CD4-positive, alpha-beta memory T cell (primary cell): ENCODE measurements around the gene CAMK1G. TPM values are rescaled to one million over a fixed set of nuclear protein-coding genes. Genes with fewer than 3 reads are reported as not detected.
A peak's percentile ranks its signal among the peaks of the same experiment; 100 is the strongest.

Source experiments
- CTCF ChIA-PET: fragments of 350-600 bp; sonication (Branson Sonifier 250); formaldehyde crosslinking; loops from one replicate; lab custom pipeline; 2021; ENCODE audit warnings: inconsistent platforms; ENCODE audit not compliant: partially characterized antibody; lab: Charles Lee
- POLR2A ChIA-PET: fragments of 350-600 bp; sonication (Branson Sonifier 250); formaldehyde crosslinking; loops from one replicate; lab custom pipeline; 2021; ENCODE audit not compliant: partially characterized antibody; lab: Charles Lee
- DNase-seq, 5 donors: peaks; one replicate each; pipeline versions ENCODE4 v3.0.0 to v3.0.0-alpha.2; 2020 to 2022; ENCODE audit warnings: mixed read lengths in 1 of 5
- H3K27ac ChIP-seq: one replicate; pipeline ENCODE4 v1.7.0; 2013; ENCODE audit warnings: low read depth, low read length
- H3K27me3 ChIP-seq: 2 replicates; pipeline ENCODE4 v1.7.0; 2013; ENCODE audit warnings: mild to moderate bottlenecking, low read length, moderate library complexity; ENCODE audit not compliant: insufficient read depth
- H3K36me3 ChIP-seq: 2 replicates; pipeline ENCODE4 v1.7.0; 2013; ENCODE audit warnings: mild to moderate bottlenecking, low read length, moderate library complexity; ENCODE audit not compliant: insufficient read depth
- H3K4me1 ChIP-seq: 2 replicates; pipeline ENCODE4 v1.7.0; 2013; ENCODE audit warnings: mild to moderate bottlenecking, low read length, moderate library complexity; ENCODE audit not compliant: insufficient read depth
- H3K4me3 ChIP-seq, 2 donors: one replicate each; pipeline ENCODE4 v1.7.0; 2013; ENCODE audit warnings: low read length in 2 of 2, mild to moderate bottlenecking in 1 of 2
- H3K9me3 ChIP-seq, 2 donors: one replicate each; pipeline ENCODE4 v1.7.0; 2013; ENCODE audit warnings: low read length in 2 of 2, control low read depth in 1 of 2; ENCODE audit not compliant: control insufficient read depth in 1 of 2
- H3K27ac Mint-ChIP-seq, 7 donors: one replicate each; pipeline ENCODE4 v1.8.0; 2020 to 2021; ENCODE audit warnings: mixed read lengths in 7 of 7, mild to moderate bottlenecking in 6 of 7, inconsistent platforms in 3 of 7, moderate library complexity in 3 of 7
- H3K27me3 Mint-ChIP-seq, 2 donors: one replicate each; pipeline ENCODE4 v1.8.0; 2020 to 2021; ENCODE audit warnings: mixed read lengths in 2 of 2
- H3K36me3 Mint-ChIP-seq, 2 donors: one replicate each; pipeline ENCODE4 v1.8.0; 2020 to 2021; ENCODE audit warnings: mixed read lengths in 2 of 2, inconsistent platforms in 1 of 2, mild to moderate bottlenecking in 1 of 2
- H3K4me1 Mint-ChIP-seq, 4 donors: one replicate each; pipeline ENCODE4 v1.8.0; 2020 to 2021; ENCODE audit warnings: mixed read lengths in 4 of 4, mild to moderate bottlenecking in 1 of 4
- H3K4me3 Mint-ChIP-seq, 8 donors: one replicate each; pipeline ENCODE4 v1.8.0; 2020 to 2021; ENCODE audit warnings: mixed read lengths in 8 of 8, mild to moderate bottlenecking in 7 of 8, moderate library complexity in 6 of 8, inconsistent platforms in 3 of 8
- H3K9me3 Mint-ChIP-seq, 8 donors: one replicate each; pipeline ENCODE4 v1.8.0; 2020 to 2021; ENCODE audit warnings: mixed read lengths in 8 of 8, mild to moderate bottlenecking in 5 of 8, inconsistent platforms in 3 of 8, moderate library complexity in 1 of 8
- intact Hi-C: fragments of 100-400 bp; cut with micrococcal nuclease; formaldehyde crosslinking; loops from one replicate; pipeline ENCODE4 v1.15.1; 2023
- polyA plus RNA-seq, 2 donors: library from polyadenylated mRNA; unstranded; fragments of 300-500 nt; fragmentation: Illumina TruSeq; gene quantifications; one replicate each; pipeline ENCODE4 v1.2.3, GENCODE V29; 2021
- total RNA-seq, 2 experiments: library from RNA; stranded (reverse); gene quantifications; one replicate each; pipeline ENCODE4 v1.2.3, GENCODE V29; 2021

The CAMK1G gene
- total and polyA plus RNA-seq, 4 experiments from 2014 or later: not detected

DNA sequence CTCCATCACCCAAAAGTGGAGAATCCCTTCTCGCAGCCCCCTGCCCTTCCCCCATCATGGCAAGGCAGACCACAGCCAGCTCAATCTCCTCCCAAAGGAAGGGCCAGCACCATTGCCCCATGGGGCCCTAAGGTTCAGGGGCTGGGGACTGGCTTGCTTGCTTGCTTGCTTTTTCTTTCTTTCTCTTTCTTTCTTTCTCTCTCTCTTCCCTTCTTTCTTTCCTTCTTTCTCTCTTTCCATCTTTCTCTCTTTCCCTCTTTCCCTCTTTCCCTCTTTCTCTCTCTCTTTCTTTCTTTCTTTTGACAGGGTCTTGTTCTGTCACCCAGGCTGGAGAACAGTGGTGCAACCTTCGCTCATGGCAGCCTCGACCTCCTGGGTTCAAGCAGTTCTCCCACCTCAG lies 38.1 kb upstream of the CAMK1G start:
- intact Hi-C loops: no loop called here
- Histone ChIP-seq H3K36me3 (no peaks in the 10 kb centered on the region), H3K4me3 (no peak overlapping the region), H3K27ac (no peak overlapping the region), H3K4me1 (no peaks in the 10 kb centered on the region), H3K27me3 (no peaks in the 10 kb centered on the region), H3K9me3 (no peaks in the 10 kb centered on the region)
- no peak overlapping the region for H3K27ac Mint-ChIP-seq
- no peaks in the 10 kb centered on the region for H3K36me3 Mint-ChIP-seq
- no peak for DNase-seq
- peaks cover 3 to 10% of the 10 kb centered on the region in 2 donors for H3K27me3 Mint-ChIP-seq
- no peak overlapping the region for H3K4me3 Mint-ChIP-seq
- H3K4me1 Mint-ChIP-seq: peaks cover 0 to 1% (median 0%) of the 10 kb centered on the region in 4 donors
- ChIA-PET POLR2A (no interaction called here), CTCF (no interaction called here)
- H3K9me3 Mint-ChIP-seq: peaks cover 0 to 2% (median 0%) of the 10 kb centered on the region in 8 donors

DNA sequence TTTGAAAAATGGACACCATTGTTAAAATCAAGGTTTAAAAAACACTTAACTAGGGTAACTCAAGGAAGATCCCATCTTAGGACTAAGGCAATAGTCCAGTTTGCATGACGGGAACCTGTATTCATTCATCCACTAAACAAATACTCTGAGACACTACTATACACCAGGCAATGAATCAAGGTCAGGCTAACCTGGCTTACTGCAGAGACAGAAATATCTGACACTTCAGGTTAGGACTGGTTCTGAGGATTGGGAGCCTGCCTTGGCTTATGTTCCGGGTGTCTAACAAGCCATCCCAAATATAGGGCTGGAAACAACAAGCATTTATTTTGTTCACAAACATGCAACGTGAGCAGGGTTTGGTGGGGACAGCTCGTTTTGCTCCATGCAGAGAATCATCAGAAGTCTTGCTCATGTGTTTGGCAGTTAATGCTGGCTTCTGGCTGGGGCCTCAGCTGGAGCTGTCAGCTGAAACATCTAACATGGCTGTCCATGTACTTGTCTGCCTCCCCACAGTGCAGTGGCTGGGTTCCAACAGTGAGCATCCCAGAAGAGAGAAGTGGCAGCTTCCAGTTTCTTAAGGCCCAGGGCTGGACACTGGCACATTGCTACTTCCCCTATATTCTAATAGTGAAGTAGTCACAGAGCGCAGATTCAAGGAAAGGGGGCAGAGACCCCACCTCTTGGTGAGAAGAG lies 37.0 kb upstream of the CAMK1G start:
- ChIA-PET CTCF (interaction anchor here (2.2 kb wide), 1 partner anchor 17 kb away, joined by 5 read pairs; no protein-coding TSS in a partner anchor), POLR2A (no interaction called here)
- Histone ChIP-seq H3K4me1 (no peaks in the 10 kb centered on the region), H3K27ac (no peak overlapping the region), H3K36me3 (no peaks in the 10 kb centered on the region), H3K27me3 (no peaks in the 10 kb centered on the region), H3K4me3 (no peak overlapping the region), H3K9me3 (no peaks in the 10 kb centered on the region)
- no peak overlapping the region for H3K4me3 Mint-ChIP-seq
- peaks cover 0 to 1% (median 0%) of the 10 kb centered on the region in 4 donors for H3K4me1 Mint-ChIP-seq
- H3K27ac Mint-ChIP-seq: peak overlapping the region in 1 of 7 donors; percentile 59
- DNase-seq: no peak
- H3K27me3 Mint-ChIP-seq: peaks cover 3 to 10% of the 10 kb centered on the region in 2 donors
- no peaks in the 10 kb centered on the region for H3K36me3 Mint-ChIP-seq
- intact Hi-C loops: no loop called here
- no peaks in the 10 kb centered on the region for H3K9me3 Mint-ChIP-seq

DNA sequence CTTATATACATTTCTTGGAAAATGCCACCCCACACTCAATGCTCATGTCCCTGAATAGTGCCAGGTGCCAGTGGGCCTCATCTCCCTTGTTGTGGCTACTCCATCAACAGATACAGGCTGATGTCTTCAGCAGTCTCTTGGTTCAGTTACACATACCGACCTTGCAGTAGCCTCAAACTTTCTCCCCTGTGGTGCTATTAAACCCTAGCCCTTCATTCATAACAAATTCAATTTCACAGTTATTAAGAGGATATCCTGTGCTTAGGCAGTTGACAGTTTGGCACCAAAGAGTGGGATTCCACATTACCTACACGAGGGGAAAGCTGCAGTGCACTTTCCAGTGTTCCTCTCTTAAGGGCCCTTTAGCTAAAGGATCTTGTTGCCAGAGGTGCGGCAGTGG lies 35.9 kb upstream of the CAMK1G start:
- no peaks in the 10 kb centered on the region for H3K9me3 Mint-ChIP-seq
- DNase-seq: no peak
- CTCF ChIA-PET: interaction anchor here (2.2 kb wide), 2 partner anchors 16 to 19 kb away, joined by 5 to 7 read pairs; no protein-coding TSS in a partner anchor

DNA sequence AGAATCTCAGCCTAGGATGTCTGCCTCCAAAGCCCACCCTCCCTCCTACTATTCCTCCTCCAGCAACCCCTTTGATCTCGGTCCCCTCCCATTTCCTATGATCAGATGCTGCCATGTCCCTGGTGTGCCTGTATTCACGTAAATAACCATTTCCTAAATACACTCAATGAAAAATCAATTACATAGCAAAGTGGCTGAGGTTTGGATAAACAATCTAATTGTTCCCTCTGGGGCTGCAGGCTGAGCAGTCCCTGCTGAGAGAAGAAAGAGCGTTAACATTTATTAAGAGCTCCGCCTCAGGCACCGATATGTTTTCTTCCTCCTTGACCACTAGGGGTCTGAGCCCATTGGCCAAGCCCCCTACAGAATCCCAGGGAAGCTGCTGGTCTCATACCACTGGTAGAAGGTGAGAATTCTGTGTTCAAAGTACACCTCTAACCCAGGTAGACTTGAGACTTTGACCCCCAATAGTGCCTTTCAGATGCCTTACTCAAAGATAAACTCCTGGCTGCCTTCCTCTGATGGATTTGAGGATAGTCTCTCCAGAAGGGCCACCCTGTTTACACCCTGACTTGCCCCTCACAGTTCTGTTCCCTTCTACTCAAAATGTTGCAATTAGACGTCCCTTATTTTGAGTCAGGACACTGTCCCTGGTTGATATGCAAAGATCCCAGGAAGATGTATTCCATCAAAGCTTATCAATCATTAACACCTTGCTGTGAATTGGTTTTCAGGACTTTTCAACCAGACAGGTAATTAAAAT lies 33.9 kb upstream of the CAMK1G start:
- Histone ChIP-seq H3K36me3 (no peaks in the 10 kb centered on the region), H3K4me3 (no peak overlapping the region), H3K4me1 (no peaks in the 10 kb centered on the region), H3K9me3 (no peaks in the 10 kb centered on the region), H3K27ac (no peak overlapping the region), H3K27me3 (no peaks in the 10 kb centered on the region)
- Mint-ChIP-seq H3K27ac (no peak overlapping the region), H3K27me3 (peaks cover 6 to 10% of the 10 kb centered on the region in 2 donors), H3K9me3 (no peaks in the 10 kb centered on the region), H3K36me3 (no peaks in the 10 kb centered on the region), H3K4me1 (peaks cover 0 to 1% (median 0%) of the 10 kb centered on the region in 4 donors), H3K4me3 (no peak overlapping the region)
- ChIA-PET CTCF (interaction anchor here (0.5 to 2.2 kb wide), 3 partner anchors 15 to 17 kb away, joined by 3 to 7 read pairs (median 4); no protein-coding TSS in a partner anchor), POLR2A (no interaction called here)
- no peak for DNase-seq
- intact Hi-C loops: no loop called here

More for the DNA sequence above, 35.9 kb upstream of the CAMK1G start:
- intact Hi-C loops: no loop called here
- H3K36me3 Mint-ChIP-seq: no peaks in the 10 kb centered on the region
- H3K27ac ChIP-seq: no peak overlapping the region
- no peaks in the 10 kb centered on the region for H3K9me3 ChIP-seq
- H3K4me1 ChIP-seq: no peaks in the 10 kb centered on the region
- H3K4me1 Mint-ChIP-seq: peaks cover 0 to 1% (median 0%) of the 10 kb centered on the region in 4 donors
- no peaks in the 10 kb centered on the region for H3K27me3 ChIP-seq
- no peak overlapping the region for H3K4me3 Mint-ChIP-seq
- H3K27me3 Mint-ChIP-seq: peaks cover 3 to 10% of the 10 kb centered on the region in 2 donors
- H3K36me3 ChIP-seq: no peaks in the 10 kb centered on the region
- no peak overlapping the region for H3K4me3 ChIP-seq
- POLR2A ChIA-PET: no interaction called here
- no peak overlapping the region for H3K27ac Mint-ChIP-seq

DNA sequence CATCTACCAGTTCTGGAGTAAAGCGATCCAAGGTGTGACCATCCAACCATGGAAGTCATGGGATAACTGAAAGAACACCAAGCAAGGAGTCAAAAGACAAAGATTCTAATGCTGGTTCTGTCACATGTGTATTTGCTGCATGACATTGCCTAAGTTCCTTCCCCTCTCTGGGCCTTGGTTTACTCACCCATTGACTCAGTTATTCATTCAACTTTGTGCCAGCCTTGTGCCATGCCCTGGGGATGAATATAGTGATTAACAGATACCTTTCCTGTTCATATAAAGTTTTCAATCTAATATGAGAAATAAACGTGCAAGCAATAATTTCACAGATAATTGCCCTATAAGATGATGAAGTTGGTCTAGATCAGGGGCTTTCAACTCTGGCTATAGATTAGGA lies 33.0 kb upstream of the CAMK1G start:
- Mint-ChIP-seq H3K9me3 (no peaks in the 10 kb centered on the region), H3K36me3 (no peaks in the 10 kb centered on the region), H3K27me3 (peaks cover 3 to 6% of the 10 kb centered on the region in 2 donors), H3K4me1 (peaks cover 0 to 1% (median 0%) of the 10 kb centered on the region in 4 donors), H3K4me3 (no peak overlapping the region), H3K27ac (no peak overlapping the region)
- Histone ChIP-seq H3K27me3 (no peaks in the 10 kb centered on the region), H3K36me3 (no peaks in the 10 kb centered on the region), H3K4me3 (no peak overlapping the region), H3K27ac (no peak overlapping the region), H3K4me1 (no peaks in the 10 kb centered on the region), H3K9me3 (no peaks in the 10 kb centered on the region)
- no peak for DNase-seq
- intact Hi-C loops: no loop called here
- ChIA-PET POLR2A (no interaction called here), CTCF (no interaction called here)

DNA sequence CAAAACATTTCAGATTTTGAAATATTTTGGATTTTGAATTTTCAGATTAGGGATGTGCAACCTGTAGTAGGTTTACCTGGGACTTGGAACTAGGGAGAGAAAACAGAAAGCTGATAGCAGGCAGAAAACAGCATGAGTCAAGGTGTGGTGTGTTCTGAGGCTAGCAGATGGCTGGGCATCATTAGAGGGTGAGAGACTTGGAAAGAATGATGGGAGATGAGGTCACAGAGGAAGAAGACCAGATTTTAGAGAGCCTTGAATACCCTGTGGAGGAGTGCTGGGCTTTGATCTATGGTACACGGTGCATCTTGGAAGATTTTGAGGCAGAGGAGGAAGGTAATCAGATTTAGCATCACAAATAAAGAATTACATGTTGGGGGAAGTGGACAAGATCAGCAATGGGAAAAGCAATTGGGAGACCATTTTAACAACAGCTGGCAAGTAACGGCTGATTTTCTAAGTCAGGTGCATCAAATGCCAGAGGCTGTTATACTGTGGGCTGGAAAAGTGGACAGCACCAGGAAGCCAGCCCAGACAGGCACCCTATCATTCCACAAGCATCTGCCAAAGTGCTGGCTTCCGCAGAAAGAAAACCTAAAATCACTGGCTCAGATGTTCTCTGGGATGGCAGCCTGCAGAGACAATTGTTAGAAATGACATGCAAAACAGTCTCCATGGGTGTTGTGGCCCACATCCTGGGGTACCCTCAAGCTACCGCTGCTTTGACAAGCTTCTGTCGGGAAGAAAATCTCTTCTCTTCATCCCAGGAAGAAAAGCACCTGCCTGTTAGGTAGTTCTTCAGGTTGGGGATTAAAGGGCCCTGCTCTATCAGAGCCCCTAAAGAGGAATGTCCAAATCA lies 30.9 kb upstream of the CAMK1G start:
- Mint-ChIP-seq H3K27ac (no peak overlapping the region), H3K4me1 (peaks cover 0 to 1% (median 0%) of the 10 kb centered on the region in 4 donors), H3K27me3 (peaks cover 3 to 5% of the 10 kb centered on the region in 2 donors), H3K9me3 (no peaks in the 10 kb centered on the region), H3K4me3 (no peak overlapping the region), H3K36me3 (no peaks in the 10 kb centered on the region)
- no peak overlapping the region for H3K4me3 ChIP-seq
- H3K36me3 ChIP-seq: no peaks in the 10 kb centered on the region
- intact Hi-C loops: no loop called here
- no peak for DNase-seq
- no peaks in the 10 kb centered on the region for H3K27me3 ChIP-seq
- H3K9me3 ChIP-seq: no peaks in the 10 kb centered on the region
- no peaks in the 10 kb centered on the region for H3K4me1 ChIP-seq
- ChIA-PET CTCF (interaction anchor here (2.7 kb wide), 1 partner anchor 13 kb away, joined by 14 read pairs; no protein-coding TSS in a partner anchor), POLR2A (no interaction called here)
- H3K27ac ChIP-seq: no peak overlapping the region
